ENCODE data around the gene CD6.
"Not testable (repeated sequence)": the region's sequence is repeated elsewhere in the genome, so short reads cannot be mapped to it uniquely, and the experiment has no call there.

CD6 gene

DNA sequence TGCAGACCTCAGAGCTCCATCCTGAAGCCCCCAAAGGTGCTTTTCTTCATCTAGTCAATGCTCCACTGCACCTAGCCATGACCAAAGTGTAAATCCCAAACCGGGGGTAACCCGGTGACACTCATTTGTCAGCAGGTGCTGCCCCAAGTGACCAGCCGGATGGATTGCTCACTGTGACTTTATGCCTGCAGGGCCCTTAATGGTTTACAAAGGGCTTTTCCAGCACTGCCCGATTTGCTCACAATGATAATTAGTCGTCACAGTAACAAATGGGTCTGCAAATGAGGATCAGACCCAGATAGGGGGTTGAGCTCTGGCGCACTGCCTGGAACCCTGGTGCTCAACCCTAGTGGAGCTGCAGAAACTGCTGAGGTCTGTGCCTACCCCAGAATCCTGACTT is 85.1 kb downstream of the CD6 start:
- no peak for DNase-seq (ENCODE audit: low spot score)

DNA sequence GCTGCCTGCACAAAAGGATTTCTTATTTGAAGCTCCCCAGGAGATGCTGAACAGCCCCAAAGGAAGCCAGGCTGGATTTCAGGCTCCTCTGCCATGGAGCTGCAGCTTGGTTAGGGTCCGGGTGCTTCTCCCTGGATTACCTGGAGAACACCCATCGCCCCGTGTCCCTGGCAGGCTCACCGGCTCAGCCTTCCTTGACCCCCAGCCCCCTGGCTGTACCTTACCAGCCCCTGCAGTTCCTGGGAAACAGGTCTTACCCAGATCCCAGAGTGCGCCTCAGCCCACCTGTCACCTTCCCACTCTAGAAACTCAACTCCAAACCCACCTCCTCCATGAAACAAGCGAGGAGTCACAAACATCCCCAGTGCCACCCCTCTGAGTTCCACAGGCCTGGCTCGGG is 85.5 kb downstream of the CD6 start:
- DNase-seq (ENCODE audit: low spot score) = no peak

DNA sequence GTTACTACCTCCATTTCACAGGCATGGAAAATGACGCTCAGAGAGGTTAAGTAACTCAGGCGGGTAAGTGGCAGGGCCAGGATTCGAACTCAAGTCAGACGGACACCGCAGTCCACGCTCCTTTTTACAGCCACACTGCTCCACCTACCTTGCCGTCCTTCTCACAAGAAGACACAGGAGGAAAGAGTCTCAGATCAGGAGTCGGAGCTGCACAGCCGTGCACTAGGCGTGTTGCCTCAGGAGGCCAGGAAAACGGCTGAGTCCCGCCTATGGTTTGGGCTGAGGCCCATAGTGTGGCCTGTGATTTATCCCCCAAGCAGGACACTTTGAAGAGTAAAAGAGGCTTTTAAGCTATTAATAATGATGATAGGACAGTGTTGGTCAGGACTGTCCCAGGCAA is 86.1 kb downstream of the CD6 start:
- DNase-seq (ENCODE audit: low spot score) = no peak

DNA sequence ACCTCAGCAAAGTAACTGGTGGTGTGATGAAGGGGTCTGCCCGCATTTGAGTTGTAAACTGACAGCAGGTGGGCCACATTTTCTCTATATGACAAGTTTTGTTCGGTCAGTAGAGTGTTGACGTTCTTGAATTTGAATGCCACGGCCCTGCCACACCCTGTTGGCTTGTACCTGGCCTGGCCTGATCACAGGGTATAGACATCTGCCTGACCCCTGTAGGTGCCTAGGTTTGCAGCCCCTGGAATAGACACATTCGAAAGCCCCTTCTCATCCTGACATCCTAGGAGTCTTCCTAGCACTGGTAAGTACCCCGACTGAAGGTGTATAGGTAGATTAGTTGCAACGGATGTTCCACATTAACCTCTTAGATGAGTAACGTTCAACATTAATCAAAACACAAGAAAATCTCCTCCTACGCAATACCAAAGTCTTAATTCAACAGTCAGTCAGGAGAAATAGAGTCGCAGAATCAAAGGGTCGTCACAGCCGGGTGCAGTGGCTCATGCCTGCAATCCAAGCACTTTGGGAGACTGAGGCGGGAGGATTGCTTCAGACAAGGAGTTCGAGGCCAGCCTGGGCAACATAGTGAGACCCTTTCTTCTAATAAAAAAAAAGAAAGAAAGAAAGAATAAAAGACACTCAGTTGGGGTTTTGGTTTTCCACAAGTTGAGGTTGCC is 87.2 kb downstream of the CD6 start:
- DNase-seq (ENCODE audit: low spot score) = no peak

DNA sequence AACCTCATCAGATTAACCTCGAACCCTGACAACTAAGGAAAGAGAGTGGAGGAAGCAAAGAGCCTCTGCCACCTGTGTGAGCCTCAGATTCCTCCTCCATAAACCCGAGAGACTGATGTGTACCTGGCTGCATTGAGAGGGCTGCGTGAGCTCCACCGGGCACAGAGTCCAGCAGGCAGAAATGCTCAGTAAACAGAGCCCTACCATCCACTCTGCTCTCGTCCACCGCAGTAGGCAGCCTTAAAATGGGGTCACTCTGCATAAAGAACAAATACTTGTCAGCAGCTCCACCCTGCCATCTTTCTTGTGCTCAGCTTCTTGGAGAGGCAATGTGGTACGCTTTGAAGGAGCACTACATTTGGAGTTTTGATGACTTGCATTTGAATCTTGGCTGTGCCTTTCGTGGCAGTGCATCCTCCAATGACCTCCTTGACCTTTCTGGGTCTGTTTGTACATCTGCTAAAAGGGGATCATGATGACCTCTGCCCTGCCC is 87.8 kb downstream of the CD6 start:
- DNase-seq (ENCODE audit: low spot score) = no peak

DNA sequence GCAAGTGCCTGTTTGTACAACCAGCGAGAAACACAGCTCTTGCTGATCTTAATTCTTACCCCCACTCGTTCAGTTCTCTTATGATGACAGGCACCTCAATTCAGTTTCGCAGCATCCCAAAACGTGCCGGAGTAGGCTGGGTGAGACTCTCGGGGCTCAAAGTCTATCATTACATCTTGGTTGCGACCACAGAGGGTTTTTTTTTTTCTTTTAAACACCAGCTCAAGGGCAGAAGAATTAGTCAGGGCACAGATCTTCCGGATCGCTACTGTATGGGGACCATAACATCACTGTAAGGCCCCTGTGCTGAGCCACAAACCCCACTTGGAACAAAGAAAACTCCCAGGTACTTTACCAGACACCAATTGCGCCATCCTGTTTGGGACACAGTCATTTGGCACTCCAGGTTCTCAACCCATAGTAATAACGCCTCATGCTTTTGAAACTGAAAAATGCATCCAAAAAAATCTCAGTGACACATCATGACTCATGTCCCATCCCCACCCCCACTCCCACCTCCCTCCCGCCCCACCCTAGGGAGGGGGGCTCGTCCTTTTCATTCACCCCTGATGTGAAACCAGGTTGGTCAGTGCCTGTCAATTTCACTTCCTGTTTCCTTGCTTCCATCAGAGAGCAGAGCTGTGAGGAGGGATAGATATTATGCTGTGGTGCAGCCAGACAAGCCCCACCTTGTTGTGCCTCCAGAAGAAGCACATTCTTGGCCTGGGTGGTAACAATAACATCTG is 89.8 kb downstream of the CD6 start:
- no peak for DNase-seq (ENCODE audit: low spot score)

- DNase-seq (ENCODE audit: low spot score) = no peak
Observed at GRCh38 chr11:61062181-61062930, 90.9 kb downstream of the CD6 start.

GRCh38 chr11:61065236-61065635 is 93.8 kb downstream of the CD6 start:
- not testable (repeated sequence) for DNase-seq (ENCODE audit: low spot score)

DNA sequence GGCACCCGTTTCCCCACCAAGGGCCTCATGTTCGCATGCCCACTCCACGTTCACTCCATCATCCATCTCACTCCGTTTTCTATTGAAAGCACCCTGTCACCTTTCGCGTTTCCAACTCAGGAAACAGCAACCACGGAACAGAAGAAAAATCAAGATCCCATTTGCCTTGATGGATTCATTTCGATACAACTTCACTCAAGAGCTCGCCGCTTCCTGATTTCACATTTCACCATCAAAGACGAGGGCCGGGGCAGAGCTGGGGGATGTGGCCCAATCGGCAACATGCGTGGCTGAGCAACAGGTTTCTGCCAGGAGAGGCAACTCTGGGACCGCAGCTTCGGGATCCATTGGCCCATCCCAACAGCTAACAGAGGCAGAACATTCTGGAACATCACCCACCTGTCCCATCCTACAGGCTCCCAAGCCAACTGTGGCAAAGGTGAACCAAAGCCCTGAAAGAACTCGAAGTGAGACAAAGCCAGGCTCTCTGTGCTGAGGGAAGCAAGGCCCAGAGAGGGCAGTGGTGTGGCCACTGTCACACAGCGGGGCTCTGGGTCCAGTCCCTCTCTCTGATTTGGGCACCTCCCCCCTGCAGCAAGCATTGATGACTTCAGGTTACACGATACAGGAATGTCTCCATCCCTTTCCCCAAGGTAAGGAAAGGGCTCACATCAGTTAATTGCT is 94.6 kb downstream of the CD6 start:
- no peak for DNase-seq (ENCODE audit: low spot score)

- no peak for DNase-seq (ENCODE audit: low spot score)
Observed at GRCh38 chr11:61066645-61067044, 95.2 kb downstream of the CD6 start.

GRCh38 chr11:61067782-61068446 is 96.4 kb downstream of the CD6 start:
- DNase-seq (ENCODE audit: low spot score) = no peak

- no peak for DNase-seq (ENCODE audit: low spot score)
Observed at GRCh38 chr11:61068581-61068980, 97.1 kb downstream of the CD6 start.

DNA sequence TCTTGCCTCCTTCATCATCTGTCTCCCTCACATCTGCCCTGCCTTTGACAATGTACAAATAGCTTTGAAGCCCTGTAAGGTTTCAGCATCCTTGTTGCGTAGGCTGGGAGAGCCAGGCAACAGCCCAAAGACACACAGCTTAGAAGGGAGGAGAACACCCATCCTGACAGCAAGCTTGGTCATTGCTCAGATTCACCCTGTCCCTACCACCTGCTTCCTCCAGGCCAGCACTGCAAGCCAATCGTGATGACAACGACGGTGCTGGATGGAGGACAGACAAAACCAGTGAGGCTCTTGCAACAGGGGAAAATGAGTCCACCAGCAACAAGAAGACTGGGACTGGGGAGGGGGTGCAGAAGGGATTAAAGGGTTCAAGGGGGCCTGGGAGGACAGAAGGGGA is 97.9 kb downstream of the CD6 start:
- no peak for DNase-seq (ENCODE audit: low spot score)

Measured in hepatic stellate cell (primary cell).